Caco-2 (cell line): ENCODE results near the gene BRSK2. TPM values are rescaled to one million over a fixed set of nuclear protein-coding genes. Genes with fewer than 3 reads are reported as not detected.

Source experiments
- BruUV-seq: library from RNA; stranded (reverse); fragments of 400-500 nt; replicated peaks from 2 replicates; lab custom pipeline; 2021; lab: Mats Ljungman, UMichigan
- CTCF ChIA-PET: fragments of 300-600 bp; sonication (Branson Sonifier 250); formaldehyde crosslinking; loops from one replicate; lab custom pipeline; 2022; ENCODE audit warnings: antibody characterized with exemption; lab: Charles Lee
- POLR2A ChIA-PET: fragments of 300-600 bp; sonication (Branson Sonifier 250); formaldehyde crosslinking; loops from one replicate; lab custom pipeline; 2022; ENCODE audit warnings: antibody characterized with exemption; lab: Charles Lee
- DNase-seq, 2 experiments: peaks; one replicate each; pipeline versions ENCODE4 v3.0.0 to v3.0.0-alpha.2; 2020 to 2022
- H3K27me3 ChIP-seq: replicated peaks from 2 replicates; pipeline ENCODE4 v1.6.0; 2011; ENCODE audit warnings: low read length; ENCODE audit not compliant: control insufficient read depth, insufficient read depth
- H3K36me3 ChIP-seq: 2 replicates; pipeline ENCODE4 v1.5.1; 2011; ENCODE audit warnings: low read length; ENCODE audit not compliant: control insufficient read depth, insufficient read depth
- H3K4me1 ChIP-seq: fragments of 250-450 bp; sonication (Bioruptor Pico); 2 replicates; pipeline ENCODE4 v1.5.1; 2020; ENCODE audit warnings: mild to moderate bottlenecking
- H3K4me3 ChIP-seq: 2 replicates; pipeline ENCODE4 v1.5.1; 2011; ENCODE audit warnings: low read depth, mild to moderate bottlenecking, control low read depth, low read length
- H3K9me3 ChIP-seq: fragments of 250-450 bp; sonication (Bioruptor Pico); 2 replicates; pipeline ENCODE4 v1.5.1; 2020; ENCODE audit warnings: mild to moderate bottlenecking, moderate library complexity
- H3K27ac Mint-ChIP-seq: one replicate; pipeline ENCODE4 v1.8.0; 2022; ENCODE audit warnings: mixed read lengths; ENCODE audit not compliant: unreplicated experiment
- H3K27me3 Mint-ChIP-seq: one replicate; pipeline ENCODE4 v1.8.0; 2022; ENCODE audit warnings: mixed read lengths; ENCODE audit not compliant: insufficient read depth, unreplicated experiment
- H3K36me3 Mint-ChIP-seq: one replicate; pipeline ENCODE4 v1.8.0; 2022; ENCODE audit warnings: mild to moderate bottlenecking, mixed read lengths; ENCODE audit not compliant: insufficient read depth, unreplicated experiment
- H3K4me1 Mint-ChIP-seq: one replicate; pipeline ENCODE4 v1.8.0; 2022; ENCODE audit warnings: low read depth, mixed read lengths; ENCODE audit not compliant: unreplicated experiment
- H3K4me3 Mint-ChIP-seq: one replicate; pipeline ENCODE4 v1.8.0; 2022; ENCODE audit warnings: mild to moderate bottlenecking, moderate library complexity, mixed read lengths; ENCODE audit not compliant: unreplicated experiment
- H3K9me3 Mint-ChIP-seq: one replicate; pipeline ENCODE4 v1.8.0; 2022; ENCODE audit warnings: mixed read lengths; ENCODE audit not compliant: unreplicated experiment
- CTCF ChIP-seq, 2 experiments: fragments of 200-600 bp in 1 of 2; IDR thresholded peaks; 1 replicate in 1 of 2; 2 replicates in 1 of 2; pipeline versions ENCODE4 v1.5.1 to v1.8.0; 2011 to 2022; ENCODE audit warnings: antibody characterized with exemption in 1 of 2, control low read depth in 1 of 2, inconsistent platforms in 1 of 2, low read depth in 1 of 2, low read length in 1 of 2, mild to moderate bottlenecking in 1 of 2, moderate library complexity in 1 of 2; ENCODE audit not compliant: insufficient read depth in 1 of 2, severe bottlenecking in 1 of 2, unreplicated experiment in 1 of 2
- intact Hi-C: fragments of 100-400 bp; cut with micrococcal nuclease; formaldehyde crosslinking; loops from one replicate; pipeline ENCODE4 v1.10.0; 2022; ENCODE audit not compliant: unreplicated experiment
- total RNA-seq: library from RNA; stranded (reverse); gene quantifications from 2 replicates; pipeline ENCODE4 v1.2.3, GENCODE V29; 2022

Gene BRSK2
- total RNA-seq, 1 experiment from 2014 or later, result 32.8 TPM

- no TSS peak for BruUV-seq
- H3K4me1 ChIP-seq, result no peaks in the 10 kb centered on the region
- peaks cover 6% of the 10 kb centered on the region for H3K4me1 Mint-ChIP-seq
- ChIA-PET POLR2A (no interaction called here), CTCF (no interaction called here)
- H3K36me3 ChIP-seq, result no peaks in the 10 kb centered on the region
- no peaks in the 10 kb centered on the region for H3K9me3 Mint-ChIP-seq
- no peak overlapping the region for H3K4me3 ChIP-seq
- H3K27ac Mint-ChIP-seq, result no peak overlapping the region
- no peaks in the 10 kb centered on the region for H3K9me3 ChIP-seq
- H3K27me3 Mint-ChIP-seq, result no peaks in the 10 kb centered on the region
- no peak overlapping the region for H3K4me3 Mint-ChIP-seq
- no peak for DNase-seq
- H3K36me3 Mint-ChIP-seq, result no peaks in the 10 kb centered on the region
- no peak for TF ChIP-seq CTCF (IDR thresholded peaks at IDR 0.05; ENCODE audit: insufficient read depth in 1 of 2, low read depth in 1 of 2, low read length in 1 of 2, severe bottlenecking in 1 of 2, unreplicated experiment in 1 of 2)
- H3K27me3 ChIP-seq, result no peaks in the 10 kb centered on the region
- intact Hi-C loops, result no loop called here
Measured at GRCh38 chr11:1507381-1508140, 117.8 kb downstream of the BRSK2 start.

DNA sequence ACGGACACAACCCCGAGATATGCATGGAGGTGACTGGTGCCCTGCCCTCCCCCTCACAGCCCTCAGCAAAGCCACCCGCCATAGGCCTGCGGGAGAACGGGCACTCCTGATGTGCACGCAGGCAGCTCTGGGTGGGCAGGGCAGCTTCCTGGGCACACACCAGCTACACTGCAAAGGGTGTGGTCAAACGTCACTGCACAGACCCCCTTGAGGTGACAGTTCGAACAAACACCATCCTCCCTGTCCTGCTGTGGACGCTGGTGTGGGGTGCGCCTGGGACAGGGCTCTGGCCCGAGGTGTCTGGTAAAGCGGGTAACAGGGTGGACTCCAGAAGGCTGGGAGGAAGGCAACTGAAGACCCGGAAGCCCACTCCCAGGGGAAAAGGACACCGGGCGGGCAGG, 118.8 kb downstream of the BRSK2 start:
- no peak overlapping the region for H3K4me3 Mint-ChIP-seq
- H3K9me3 ChIP-seq, result no peaks in the 10 kb centered on the region
- no peak overlapping the region for H3K27ac Mint-ChIP-seq
- intact Hi-C loops, result no loop called here
- H3K4me1 Mint-ChIP-seq, result peaks cover 11% of the 10 kb centered on the region
- no peak for DNase-seq
- no peaks in the 10 kb centered on the region for H3K36me3 Mint-ChIP-seq
- TF ChIP-seq CTCF (IDR thresholded peaks at IDR 0.05; ENCODE audit: insufficient read depth in 1 of 2, low read depth in 1 of 2, low read length in 1 of 2, severe bottlenecking in 1 of 2, unreplicated experiment in 1 of 2), result no peak
- H3K9me3 Mint-ChIP-seq, result no peaks in the 10 kb centered on the region
- BruUV-seq, result no TSS peak
- CTCF ChIA-PET, result no interaction called here
- POLR2A ChIA-PET, result no interaction called here
- H3K4me3 ChIP-seq, result no peak overlapping the region
- no peaks in the 10 kb centered on the region for H3K4me1 ChIP-seq
- H3K36me3 ChIP-seq, result no peaks in the 10 kb centered on the region
- no peaks in the 10 kb centered on the region for H3K27me3 ChIP-seq
- H3K27me3 Mint-ChIP-seq, result no peaks in the 10 kb centered on the region

- Mint-ChIP-seq H3K9me3 (no peaks in the 10 kb centered on the region), H3K4me3 (no peak overlapping the region), H3K27me3 (no peaks in the 10 kb centered on the region), H3K36me3 (no peaks in the 10 kb centered on the region), H3K27ac (no peak overlapping the region), H3K4me1 (peaks cover 12% of the 10 kb centered on the region)
- intact Hi-C loops, result no loop called here
- no TSS peak for BruUV-seq
- Histone ChIP-seq H3K4me3 (no peak overlapping the region), H3K36me3 (no peaks in the 10 kb centered on the region), H3K27me3 (no peaks in the 10 kb centered on the region), H3K4me1 (no peaks in the 10 kb centered on the region), H3K9me3 (no peaks in the 10 kb centered on the region)
- DNase-seq, result no peak
- POLR2A ChIA-PET, result no interaction called here
- no peak for TF ChIP-seq CTCF (IDR thresholded peaks at IDR 0.05; ENCODE audit: insufficient read depth in 1 of 2, low read depth in 1 of 2, low read length in 1 of 2, severe bottlenecking in 1 of 2, unreplicated experiment in 1 of 2)
- CTCF ChIA-PET, result no interaction called here
Measured at GRCh38 chr11:1508986-1509385, 119.3 kb downstream of the BRSK2 start.
